ENCODE measurements around the gene RNF214.

DNA sequence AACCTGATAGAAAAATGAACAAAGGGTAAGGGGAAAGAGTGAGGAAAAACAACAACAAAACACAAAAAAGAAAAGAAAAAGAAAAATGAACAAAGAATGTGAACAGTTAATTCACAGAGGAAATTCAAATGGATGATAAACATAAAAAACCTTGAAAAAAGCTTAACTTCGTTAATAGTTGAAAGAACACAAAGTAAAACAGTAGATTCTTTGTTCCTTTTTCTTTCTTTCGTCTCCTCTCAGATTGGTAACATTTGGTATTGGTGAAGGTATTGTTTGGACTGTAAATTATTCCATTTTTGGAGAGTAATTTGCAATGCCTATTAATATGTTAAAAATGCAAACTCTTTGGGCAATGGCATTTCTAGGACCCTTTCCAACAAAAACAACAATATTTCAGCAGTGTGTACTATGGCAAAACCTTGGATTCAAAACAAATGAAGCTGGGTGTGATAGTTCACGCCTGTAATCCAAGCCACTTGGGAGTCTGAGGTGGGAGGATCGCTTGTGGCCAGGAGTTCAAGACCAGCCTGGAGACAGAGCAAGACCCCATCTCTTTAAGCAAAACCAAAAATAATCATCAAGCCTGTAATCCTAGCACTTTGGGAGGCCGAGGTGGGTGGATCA lies 86.9 kb downstream of the RNF214 start:
- TF ChIP-seq, protein P1, sequence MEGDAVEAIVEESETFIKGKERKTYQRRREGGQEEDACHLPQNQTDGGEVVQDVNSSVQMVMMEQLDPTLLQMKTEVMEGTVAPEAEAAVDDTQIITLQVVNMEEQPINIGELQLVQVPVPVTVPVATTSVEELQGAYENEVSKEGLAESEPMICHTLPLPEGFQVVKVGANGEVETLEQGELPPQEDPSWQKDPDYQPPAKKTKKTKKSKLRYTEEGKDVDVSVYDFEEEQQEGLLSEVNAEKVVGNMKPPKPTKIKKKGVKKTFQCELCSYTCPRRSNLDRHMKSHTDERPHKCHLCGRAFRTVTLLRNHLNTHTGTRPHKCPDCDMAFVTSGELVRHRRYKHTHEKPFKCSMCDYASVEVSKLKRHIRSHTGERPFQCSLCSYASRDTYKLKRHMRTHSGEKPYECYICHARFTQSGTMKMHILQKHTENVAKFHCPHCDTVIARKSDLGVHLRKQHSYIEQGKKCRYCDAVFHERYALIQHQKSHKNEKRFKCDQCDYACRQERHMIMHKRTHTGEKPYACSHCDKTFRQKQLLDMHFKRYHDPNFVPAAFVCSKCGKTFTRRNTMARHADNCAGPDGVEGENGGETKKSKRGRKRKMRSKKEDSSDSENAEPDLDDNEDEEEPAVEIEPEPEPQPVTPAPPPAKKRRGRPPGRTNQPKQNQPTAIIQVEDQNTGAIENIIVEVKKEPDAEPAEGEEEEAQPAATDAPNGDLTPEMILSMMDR (IDR thresholded peaks at IDR 0.05), result no peak
- no peak for TF ChIP-seq POLR2A (IDR thresholded peaks at IDR 0.05)
